DLD1 (cell line): ENCODE data around the gene TBX4.

ENCODE experiments used
- in situ Hi-C: cut with HindIII; loops from 2 replicates; pipeline ENCODE4 v1.10.0; 2017; ENCODE audit warnings: low sequenced_read_pairs

The TBX4 gene

DNA sequence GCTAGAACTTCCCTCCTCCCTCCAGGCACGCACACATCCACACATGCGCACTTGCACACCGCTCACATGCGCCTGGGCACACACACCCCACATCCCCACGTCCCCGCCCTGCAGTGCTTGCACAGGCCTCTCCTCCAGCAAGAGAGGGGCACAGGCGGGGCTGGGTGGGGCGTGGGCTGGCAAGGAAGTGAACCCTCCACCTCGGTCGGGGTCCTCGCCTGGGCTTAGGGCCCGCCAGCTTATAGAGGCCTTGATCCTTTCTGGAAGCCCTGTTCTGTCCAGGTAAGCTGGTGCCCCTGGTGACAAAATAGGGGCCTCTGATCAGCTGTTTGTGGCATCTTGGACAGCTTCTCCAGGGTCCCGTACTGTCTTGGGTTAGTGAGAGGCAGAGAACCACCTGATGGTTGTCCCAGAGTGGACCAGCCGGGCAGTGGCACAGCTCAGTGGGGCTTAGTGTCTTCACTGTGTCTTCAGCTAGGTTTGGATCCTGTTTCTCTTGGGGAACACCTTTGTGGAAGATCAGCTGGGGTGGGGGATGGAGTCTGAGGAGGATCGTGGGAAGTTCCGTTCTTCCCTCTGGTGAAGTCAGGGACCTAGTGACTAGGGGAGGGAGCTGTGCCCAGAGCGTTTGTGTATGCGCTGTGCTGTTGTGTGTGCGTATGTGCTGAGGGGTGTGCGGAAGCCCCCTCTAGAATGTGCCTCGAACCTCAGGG, 12.1 kb downstream of the TBX4 start:
- in situ Hi-C loops: no loop called here

DNA sequence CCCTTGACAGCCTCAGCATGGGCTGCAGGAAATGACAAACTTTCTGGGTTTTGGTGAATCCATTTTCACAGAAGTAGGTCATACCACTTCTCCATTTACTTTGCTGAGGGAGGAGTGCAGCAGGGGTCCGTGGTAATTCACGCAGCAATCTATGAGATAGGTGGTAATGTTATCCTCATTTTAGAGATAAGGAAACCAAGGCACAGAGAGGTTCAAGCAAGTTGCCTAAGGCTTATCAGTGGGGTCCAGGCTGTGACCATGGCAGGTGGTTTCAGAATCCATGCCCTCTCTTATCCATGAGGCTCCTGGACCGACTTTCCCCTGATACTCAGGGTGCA, 12.6 kb downstream of the TBX4 start:
- in situ Hi-C loops: no loop called here

DNA sequence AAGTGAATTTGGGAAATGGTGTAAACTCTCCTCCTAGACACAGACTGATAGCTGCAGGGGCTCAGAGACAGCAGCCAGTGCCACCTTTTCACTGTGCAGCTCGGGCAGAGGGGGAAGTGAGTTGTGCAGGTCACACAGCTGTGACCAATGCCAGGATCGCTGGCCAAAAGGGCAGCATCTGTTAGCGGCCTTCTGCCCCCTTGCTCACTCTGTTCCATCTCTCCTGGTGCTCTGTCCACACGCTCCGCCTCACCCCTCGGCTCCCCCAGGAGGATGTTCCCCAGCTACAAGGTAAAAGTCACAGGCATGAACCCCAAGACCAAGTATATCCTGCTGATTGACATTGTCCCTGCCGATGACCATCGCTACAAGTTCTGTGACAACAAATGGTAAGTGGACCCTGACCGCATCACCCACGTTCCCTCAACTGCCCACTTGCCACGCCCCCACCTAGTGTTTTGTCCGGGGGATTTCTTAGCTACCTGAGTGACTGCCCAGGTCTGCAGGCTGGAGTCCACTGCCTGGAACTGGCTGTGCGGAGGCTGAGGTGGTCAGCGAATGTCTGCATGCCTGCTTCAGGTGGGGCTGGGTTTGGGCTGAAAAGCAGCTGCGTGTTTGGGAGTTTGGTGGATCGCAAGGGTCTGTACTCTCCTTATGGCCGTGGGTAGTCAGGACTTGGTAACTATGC, 13.5 kb downstream of the TBX4 start:
- in situ Hi-C loops: no loop called here

DNA sequence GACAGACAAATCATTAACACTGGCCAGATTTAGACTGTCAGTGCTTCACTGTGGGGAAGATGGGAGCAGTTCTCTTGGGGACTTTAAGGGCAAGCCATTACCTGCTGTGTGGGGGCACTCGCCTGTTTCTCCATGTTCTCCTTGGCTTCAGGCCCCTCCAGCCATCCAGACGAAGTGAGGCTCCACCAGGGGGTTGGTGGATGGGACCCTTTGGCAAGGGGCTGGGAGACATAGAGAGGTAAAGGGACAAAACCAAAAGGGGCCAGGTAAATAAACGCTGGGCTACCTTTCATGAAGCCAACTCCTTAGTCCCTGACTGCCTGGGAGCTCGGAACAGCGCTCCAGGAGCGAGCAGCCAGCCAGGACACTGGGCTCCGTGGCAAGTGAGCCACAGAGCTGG, 14.0 kb downstream of the TBX4 start:
- in situ Hi-C loops: no loop called here

DNA sequence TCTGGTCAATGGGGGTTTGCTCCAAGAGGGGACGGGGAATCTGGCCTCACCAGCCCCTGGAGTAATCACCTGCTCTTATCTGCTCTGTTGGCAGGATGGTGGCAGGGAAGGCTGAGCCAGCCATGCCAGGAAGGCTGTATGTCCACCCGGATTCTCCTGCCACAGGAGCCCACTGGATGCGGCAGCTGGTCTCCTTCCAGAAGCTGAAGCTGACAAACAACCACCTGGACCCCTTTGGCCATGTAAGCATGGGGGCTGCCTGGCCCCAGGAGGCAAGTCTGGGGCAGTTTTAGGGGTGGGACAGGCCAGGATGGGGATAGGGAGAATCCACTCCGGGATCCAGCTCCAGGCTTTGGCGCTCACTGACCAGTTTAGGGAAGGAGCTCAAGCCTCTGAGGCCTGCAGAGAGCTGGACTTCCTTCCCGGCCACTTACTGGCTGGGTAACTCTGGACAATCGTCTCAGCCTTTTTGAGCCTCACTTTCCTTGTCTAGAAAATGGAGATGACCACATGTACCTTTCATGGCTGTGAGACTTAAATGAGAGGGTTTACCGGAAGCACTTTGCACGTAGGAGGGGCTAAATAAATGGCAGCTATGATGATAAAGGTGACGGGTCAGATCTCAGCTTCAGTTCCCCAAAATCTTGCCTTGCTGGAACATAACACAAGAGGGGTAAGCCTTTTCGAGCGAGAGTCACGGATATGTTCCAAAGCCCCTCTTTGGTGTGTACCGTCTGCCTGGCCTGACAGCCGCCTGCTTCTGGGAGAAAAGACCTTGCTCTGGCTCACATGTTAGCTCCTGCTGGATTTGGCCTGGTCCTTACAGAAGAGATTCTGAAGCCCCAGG, 15.4 kb downstream of the TBX4 start:
- in situ Hi-C loops: no loop called here

- in situ Hi-C loops: no loop called here
These were observed 16.2 kb downstream of the TBX4 start for GRCh38 chr17:61468263-61468907.

GRCh38 chr17:61469474-61469873, 17.3 kb downstream of the TBX4 start:
- in situ Hi-C loops: no loop called here

DNA sequence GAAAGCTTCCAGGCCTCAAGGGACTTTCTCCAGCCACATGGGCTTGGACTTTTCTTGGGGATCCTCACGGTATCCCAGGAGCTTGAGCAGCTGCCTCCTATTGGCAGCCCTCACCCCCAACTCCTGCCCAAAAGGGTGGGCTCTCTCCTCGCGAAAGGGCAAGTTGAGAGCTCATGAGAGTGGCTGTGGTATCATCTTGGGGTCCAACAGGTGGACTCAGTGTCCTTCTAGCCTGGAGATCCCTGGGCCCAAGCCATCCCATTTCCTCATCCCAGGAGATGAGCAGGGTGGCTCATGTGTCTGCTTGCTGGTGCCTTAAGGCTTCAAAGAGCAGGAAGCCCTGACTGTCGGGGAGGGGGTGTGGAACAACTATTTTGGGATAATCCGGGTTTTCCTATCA, 17.7 kb downstream of the TBX4 start:
- in situ Hi-C loops: no loop called here

GRCh38 chr17:61470530-61471136, 18.4 kb downstream of the TBX4 start:
- in situ Hi-C loops: no loop called here

- in situ Hi-C loops: no loop called here
These were observed 22.2 kb downstream of the TBX4 start for GRCh38 chr17:61474235-61474927.

DNA sequence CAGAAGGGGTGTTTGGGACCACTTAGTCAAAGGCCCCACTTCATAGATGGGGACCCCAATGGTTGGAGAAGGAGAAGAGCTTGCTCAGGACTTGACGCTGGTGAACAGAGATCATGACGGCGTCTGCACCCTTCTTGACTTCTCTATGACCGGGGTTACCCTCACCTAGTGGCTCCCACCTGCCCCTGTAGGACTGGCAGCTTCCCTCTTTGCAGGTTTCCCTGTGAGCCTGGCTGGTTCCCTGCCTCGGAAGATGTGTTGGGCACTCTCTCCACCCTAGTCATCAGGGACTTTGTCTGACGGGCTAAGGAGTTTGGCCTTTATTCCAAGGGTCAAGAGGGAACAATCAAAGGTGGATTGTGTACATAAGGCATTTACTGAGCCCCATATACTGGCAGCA, 22.7 kb downstream of the TBX4 start:
- in situ Hi-C loops: no loop called here

GRCh38 chr17:61475726-61476125, 23.5 kb downstream of the TBX4 start:
- in situ Hi-C loops: no loop called here

DNA sequence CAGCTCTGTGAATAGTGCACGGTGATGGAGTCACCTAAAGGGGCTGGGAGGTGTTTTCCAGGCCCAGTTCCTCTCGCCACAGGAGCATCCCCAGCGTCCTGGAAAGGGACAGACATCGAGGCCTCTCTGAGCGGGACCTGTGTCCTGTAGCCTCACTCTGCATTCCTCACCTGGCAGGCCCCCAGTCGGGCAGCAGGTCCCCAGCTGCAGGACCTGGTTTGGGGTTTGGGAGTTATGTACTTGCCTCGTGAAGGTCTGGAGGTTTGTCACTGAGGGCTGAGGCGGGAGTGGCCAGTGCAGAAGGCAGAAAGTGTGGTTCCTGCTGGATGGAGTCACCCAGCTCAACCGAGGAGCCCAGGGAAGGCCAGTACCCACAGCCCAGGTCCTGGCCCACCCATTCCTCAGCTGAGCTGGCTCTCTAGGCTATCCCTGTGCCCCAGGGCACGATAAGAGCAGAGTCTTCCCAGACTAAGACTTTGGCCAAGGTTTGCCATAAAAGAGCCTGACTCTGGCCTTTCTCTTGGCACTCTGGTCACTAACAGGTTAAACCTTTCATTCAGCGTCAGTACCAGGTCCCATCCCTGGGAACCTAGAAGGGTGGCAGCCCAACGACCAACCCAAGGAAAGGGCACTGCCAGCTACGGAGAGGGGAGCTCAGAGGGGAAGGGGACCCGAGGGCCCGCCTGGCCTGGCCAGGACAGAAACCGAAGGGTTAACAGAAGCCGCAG, 24.4 kb downstream of the TBX4 start:
- in situ Hi-C loops: no loop called here

GRCh38 chr17:61477204-61477834, 25.1 kb downstream of the TBX4 start:
- in situ Hi-C loops: no loop called here

DNA sequence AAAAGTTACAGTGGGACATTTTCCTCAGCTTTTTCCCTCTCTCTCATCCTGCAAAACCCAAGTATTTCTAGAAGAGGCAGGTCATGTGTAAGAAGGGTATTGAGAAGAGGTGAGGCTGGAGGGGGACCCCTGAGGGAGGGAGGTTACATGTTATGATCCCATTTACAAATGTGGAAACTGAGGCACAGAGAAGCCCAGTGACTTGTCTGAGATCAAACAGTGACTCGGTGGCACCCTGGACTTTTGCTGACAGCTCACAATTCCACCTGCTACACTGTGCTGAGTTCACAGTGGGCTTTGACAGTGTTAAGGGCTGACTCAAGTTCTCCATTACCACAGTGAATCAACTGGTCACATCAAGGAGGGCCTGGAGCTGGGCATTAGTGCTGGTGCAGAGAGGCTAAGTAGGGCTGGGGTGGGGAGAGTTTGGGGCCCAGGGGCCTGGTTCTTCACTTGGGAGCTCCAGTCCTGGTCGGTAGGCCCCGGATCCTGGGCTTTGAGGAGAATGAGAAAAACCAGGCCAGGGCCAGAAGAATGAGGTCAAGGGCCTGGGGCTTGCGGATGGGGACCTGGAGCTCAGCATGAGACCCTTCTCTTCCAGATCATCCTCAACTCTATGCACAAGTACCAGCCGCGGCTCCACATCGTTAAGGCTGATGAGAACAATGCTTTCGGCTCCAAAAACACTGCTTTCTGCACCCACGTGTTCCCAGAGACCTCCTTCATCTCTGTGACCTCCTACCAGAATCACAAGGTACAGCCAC, 26.0 kb downstream of the TBX4 start:
- in situ Hi-C loops: no loop called here

DNA sequence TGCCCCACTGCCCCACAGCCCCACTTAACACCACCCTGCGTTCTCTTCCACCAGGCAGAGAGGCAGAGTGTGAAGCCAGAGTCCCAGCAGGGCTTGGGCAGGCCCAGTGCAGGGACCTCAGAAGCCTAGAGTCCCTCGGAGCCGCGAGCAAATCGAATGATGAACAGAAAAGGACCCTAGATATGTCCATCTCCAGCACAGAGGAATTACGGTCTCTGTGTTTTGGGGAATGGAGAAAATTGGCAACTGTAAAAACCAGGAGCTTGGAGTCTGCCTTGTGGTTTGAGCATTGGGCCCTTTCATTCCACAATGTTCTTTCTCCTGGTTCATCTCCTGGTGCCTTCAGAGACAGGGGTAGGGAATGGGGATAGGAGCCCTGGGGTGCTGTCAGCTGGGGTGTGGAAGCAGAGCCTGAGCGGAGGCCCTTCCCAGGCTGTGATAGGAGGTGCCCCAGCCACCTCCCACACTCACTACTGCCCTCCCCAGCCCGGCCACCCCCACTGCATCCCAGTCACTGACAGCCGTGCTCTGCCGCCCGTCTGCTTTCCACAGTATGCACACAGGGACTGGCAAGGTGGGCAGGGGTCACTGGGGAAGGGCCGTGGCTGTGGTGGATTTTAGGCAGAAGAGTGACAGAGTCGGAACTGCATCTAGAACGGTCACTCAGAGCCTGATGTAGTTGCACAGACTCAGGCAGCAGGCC, 26.7 kb downstream of the TBX4 start:
- in situ Hi-C loops: no loop called here

DNA sequence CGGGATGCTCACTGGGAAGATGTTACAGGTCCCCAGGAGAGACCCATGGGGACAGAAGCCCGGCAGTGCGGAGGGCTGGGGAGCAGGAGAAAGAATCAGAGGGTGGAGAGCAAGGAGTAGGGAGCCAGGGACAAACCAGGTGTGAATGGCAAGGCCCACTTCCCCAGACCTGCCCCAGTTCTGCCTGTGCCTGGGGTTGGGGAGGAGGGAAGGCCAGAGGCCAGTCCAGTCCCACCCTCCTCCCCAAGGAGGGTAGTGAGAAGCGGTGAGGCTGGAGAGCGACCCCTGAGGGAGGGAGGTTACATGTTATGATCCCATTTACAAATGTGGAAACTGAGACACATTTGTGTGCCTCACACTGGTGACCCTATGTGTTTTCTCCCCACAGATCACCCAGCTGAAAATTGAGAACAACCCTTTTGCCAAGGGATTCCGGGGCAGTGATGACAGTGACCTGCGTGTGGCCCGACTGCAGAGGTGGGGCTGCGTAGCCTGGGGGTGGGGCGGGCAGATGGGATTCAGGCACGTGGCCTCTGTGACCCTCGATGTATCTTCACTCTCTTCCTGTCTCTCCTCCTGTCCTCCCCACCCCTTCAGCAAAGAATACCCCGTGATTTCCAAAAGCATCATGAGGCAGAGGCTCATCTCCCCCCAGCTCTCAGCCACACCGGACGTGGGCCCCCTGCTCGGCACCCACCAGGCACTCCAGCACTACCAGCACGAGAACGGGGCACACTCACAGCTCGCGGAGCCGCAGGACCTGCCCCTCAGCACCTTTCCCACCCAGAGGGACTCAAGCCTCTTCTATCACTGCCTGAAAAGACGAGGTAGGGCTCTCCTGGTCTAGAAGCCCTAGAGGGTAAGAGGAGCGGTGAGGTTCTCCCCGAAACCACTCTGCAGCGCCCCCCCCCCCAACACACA, 27.5 kb downstream of the TBX4 start:
- in situ Hi-C loops: no loop called here
